Epithelial cell of umbilical artery (primary cell): Measurements from ENCODE around the gene SMO. TPM values are rescaled to one million over a fixed set of nuclear protein-coding genes. Genes with fewer than 3 reads are reported as not detected.

Experiments used
- total RNA-seq: library from RNA; depleted of rRNA; stranded (reverse); fragments of >200 nt; gene quantifications from 2 replicates; pipeline ENCODE4 v1.2.3, GENCODE V29; 2014

The SMO gene
- total RNA-seq = 6.5 and 9.4 TPM in 2 replicates

GRCh38 chr7:129188372-129188891, at the start of gene SMO:
Gene SMO (plus strand): TSS chr7:129188633. CDS start chr7:129189152, 519 bp downstream.

GRCh38 chr7:129144095-129144833, 44.2 kb upstream of the SMO start, which contains the start of gene TSPAN33:
Gene TSPAN33 (plus strand): TSS chr7:129144707. CDS start chr7:129144981, 274 bp downstream.

DNA sequence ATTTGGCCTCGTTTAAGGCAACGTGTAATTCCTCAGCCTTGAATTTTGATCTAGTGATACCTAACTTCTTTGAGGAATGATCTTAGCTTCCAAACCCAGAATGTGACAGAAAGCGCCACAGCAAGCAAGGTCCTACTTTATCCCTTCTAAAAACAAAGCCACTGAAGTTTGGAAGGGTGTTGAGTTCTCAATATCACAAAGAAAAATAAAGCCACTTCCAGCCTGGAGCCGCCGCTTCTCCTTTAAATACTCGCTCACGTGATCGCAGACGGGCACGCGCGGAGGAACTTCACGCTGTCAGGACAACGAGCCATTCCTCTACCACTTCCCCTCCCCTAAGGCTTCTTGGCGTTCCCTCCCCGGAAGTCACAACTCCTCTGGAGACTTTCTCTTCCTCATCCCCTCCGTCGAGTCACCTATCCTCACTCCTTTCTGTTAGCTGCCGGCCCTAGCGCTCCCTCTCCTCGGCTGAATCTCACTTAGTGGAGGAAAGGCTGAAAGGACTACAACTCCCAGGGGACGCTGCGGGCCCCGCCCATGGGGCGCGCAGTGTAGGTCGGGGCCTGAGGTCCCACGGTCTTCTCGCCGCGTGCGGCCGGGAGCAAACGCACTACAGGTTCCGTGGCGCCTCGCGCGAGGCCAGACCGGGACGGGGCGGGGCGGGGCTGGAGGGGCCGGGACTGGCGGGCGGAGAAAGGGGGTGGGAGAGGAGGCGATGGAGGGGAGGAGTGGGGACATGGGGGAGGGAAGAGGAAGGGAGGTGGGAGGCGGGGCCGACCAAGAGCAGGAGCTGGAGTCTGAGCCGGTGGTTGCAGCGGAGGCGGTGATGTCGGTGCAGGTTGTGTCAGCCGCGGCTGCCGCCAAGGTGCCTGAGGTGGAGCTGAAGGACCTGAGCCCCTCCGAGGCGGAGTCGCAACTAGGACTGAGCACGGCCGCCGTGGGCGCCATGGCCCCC, 36.1 kb downstream of the SMO start, which contains the start of gene AHCYL2:
Gene AHCYL2 (plus strand): TSS at position 780 of the 955 bp plus-strand sequence.

Other genes with a start within 250 kb of the SMO start
- gene TNPO3, start 133.5 kb upstream of the SMO start, total RNA-seq = 64.3 and 67.9 TPM in 2 replicates
- gene TSPAN33, start 43.9 kb upstream of the SMO start, total RNA-seq = 0.30 and 0.65 TPM in 2 replicates
- 7.5 and 13.2 TPM in 2 replicates for gene AHCYL2, start 36.4 kb downstream of the SMO start, total RNA-seq
- gene STRIP2, start 245.8 kb downstream of the SMO start, total RNA-seq = 2.6 and 11.2 TPM in 2 replicates